Lower leg skin (tissue), 4 donors: ENCODE measurements around the gene ATP8A2. TPM values are rescaled to one million over a fixed set of nuclear protein-coding genes. Genes with fewer than 3 reads are reported as not detected.

ENCODE experiments used
- DNase-seq, 2 donors: peaks; one replicate each; pipeline ENCODE4 v3.0.0-alpha.2; 2019; ENCODE audit warnings: low spot score in 2 of 2
- H3K4me3 ChIP-seq: fragments of 200-600 bp; sonication (generic); 2 replicates; pipeline ENCODE4 v1.5.1; 2017; ENCODE audit warnings: mild to moderate bottlenecking, low read depth; ENCODE audit not compliant: poor library complexity, severe bottlenecking
- POLR2A ChIP-seq, 2 donors: fragments of 450-650 bp; IDR thresholded peaks; one replicate each; pipeline ENCODE4 v1.6.1; 2016 to 2017; ENCODE audit warnings: antibody characterized with exemption in 2 of 2, mild to moderate bottlenecking in 1 of 2, moderate library complexity in 1 of 2
- WGBS, 2 donors: methylation state at CpG; one replicate each; pipeline ENCODE4 v1.1.5; 2018; 5-methylcytosine and 5-hydroxymethylcytosine counted together
- intact Hi-C: fragments of 100-400 bp; cut with DNase I; formaldehyde crosslinking; loops from one replicate; pipeline ENCODE4 v1.15.0; 2023; ENCODE audit warnings: low total_unique reads
- total RNA-seq, 4 donors: library from RNA; depleted of rRNA; stranded (reverse); fragments of >200 nt; gene quantifications; one replicate each; pipeline ENCODE4 v1.1.0, GENCODE V29; 2016
- TF ChIP-seq, protein P1 (sequence below), 3 donors: fragments of 450-650 bp; IDR thresholded peaks; one replicate each; pipeline ENCODE4 v1.5.1; 2016; ENCODE audit warnings: antibody characterized with exemption in 3 of 3, mild to moderate bottlenecking in 3 of 3, moderate library complexity in 2 of 3

The ATP8A2 gene
- total RNA-seq, 4 donors from 2014 or later = 0.05 to 0.23 TPM; not detected in 2

DNA sequence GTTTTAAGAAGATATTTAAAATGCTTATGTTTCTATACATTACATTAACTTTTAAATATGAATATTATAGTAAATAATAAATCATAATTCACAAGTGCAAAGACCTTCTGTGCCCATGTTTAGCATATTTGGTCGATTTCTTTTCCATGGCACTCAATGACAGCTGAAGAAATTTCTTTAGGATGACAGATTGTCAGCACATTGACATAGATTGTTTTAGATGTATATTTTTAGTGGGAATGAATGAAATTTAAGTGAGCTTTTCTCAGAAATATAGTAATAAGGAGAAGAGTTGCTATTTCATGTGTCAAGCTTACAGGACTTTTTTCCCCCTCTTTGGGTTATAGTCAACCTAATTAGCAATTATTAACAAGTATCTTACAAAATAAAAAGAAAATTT is 423.5 kb downstream of the ATP8A2 start:
- intact Hi-C loops = no loop called here
- no peak overlapping the region for H3K4me3 ChIP-seq
- TF ChIP-seq, protein P1, sequence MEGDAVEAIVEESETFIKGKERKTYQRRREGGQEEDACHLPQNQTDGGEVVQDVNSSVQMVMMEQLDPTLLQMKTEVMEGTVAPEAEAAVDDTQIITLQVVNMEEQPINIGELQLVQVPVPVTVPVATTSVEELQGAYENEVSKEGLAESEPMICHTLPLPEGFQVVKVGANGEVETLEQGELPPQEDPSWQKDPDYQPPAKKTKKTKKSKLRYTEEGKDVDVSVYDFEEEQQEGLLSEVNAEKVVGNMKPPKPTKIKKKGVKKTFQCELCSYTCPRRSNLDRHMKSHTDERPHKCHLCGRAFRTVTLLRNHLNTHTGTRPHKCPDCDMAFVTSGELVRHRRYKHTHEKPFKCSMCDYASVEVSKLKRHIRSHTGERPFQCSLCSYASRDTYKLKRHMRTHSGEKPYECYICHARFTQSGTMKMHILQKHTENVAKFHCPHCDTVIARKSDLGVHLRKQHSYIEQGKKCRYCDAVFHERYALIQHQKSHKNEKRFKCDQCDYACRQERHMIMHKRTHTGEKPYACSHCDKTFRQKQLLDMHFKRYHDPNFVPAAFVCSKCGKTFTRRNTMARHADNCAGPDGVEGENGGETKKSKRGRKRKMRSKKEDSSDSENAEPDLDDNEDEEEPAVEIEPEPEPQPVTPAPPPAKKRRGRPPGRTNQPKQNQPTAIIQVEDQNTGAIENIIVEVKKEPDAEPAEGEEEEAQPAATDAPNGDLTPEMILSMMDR (IDR thresholded peaks at IDR 0.05) = no peak
- no peak for TF ChIP-seq POLR2A (IDR thresholded peaks at IDR 0.05)
- 79 to 85% methylated on average over 1 of the region's 1 CpG for WGBS, 2 donors
- no peak for DNase-seq

DNA sequence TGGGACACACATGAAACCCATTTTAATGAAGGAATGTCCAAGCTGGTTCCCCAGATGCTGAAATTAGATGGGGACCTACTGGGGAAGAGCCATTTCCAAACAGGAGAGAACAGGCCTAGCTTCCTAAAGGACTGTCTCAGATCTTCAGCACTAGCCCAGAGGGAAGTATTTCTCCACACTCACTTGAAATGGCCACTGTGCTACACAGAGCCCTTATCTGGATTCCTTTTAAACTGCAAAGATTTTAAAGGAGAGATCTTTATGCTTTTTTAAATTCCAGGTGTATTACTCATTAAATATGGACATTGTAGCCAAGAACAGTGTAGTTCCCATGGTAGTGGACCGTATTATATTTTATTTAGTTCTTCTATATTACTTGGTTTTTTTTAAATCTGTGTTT is 424.7 kb downstream of the ATP8A2 start:
- WGBS, 2 donors = 88 to 92% methylated on average over 1 of the region's 1 CpG
- intact Hi-C loops = no loop called here
- no peak for DNase-seq
- TF ChIP-seq POLR2A (IDR thresholded peaks at IDR 0.05) = no peak
- TF ChIP-seq, protein P1 (IDR thresholded peaks at IDR 0.05) = no peak
- H3K4me3 ChIP-seq = no peak overlapping the region

DNA sequence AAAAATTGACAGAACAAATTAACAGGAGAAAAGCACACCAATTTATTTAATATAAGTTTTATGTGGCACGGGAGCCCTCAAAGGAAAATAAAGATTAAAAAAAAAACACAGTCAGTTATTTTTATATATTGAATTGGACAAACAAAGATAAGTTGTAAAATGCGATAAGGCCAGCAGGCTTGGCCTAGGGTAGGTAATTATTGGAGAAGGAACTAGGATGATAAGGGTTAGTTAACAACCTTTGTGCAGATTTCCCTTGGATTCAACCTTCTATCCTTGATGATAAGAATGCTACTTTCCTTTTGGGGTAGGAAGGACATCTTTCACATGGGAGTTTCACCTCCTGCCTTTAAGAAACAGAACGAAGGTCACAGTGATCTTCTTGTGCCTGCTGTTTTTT is 427.2 kb downstream of the ATP8A2 start:
- 59 to 91% methylated on average over 3 of the region's 3 CpGs for WGBS, 2 donors
- no peak overlapping the region for H3K4me3 ChIP-seq
- intact Hi-C loops = no loop called here
- no peak for DNase-seq
- no peak for TF ChIP-seq POLR2A (IDR thresholded peaks at IDR 0.05)

DNA sequence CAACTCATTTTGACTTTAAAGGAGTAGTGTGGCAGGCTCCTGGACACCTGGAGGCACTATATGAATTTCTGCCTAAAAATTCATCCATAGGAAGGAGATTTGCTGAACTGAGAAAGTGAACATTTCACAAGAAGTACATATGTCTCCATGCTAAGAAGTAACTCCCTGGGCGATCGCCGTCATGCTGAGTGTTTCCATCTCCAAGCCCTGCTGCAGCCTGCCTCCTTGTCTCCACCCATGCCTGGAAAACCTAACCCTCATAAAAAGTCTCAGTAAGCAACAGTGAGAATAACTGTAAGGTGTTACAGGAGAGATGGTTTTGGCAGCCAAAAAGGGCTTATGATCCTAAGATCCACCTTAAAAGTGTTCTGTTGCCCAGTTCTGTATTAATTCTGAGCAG is 428.7 kb downstream of the ATP8A2 start:
- no peak overlapping the region for H3K4me3 ChIP-seq

DNA sequence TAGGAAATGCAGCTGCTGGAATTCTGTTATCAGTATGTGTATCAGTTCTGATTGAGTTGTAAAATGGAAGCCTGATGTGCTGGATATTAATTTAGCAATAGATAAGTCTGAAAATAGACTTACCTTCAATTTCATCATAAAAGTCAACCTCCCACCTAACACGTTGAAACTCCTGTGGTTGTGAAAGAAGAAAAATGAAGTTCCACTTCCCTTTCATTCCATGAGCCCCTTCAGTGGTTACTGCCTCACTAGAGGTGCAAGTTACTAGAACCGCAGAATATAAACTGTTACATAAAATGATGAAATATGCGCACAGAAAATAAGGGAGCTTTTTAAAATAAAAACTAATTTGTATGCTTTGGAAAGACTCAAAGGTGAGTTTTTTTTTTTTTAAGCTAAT is 430.8 kb downstream of the ATP8A2 start:
- 67 to 69% methylated on average over 3 of the region's 3 CpGs for WGBS, 2 donors
- intact Hi-C loops = no loop called here
- H3K4me3 ChIP-seq = no peak overlapping the region
- TF ChIP-seq POLR2A (IDR thresholded peaks at IDR 0.05) = no peak
- TF ChIP-seq, protein P1 (IDR thresholded peaks at IDR 0.05) = no peak
- DNase-seq = no peak

More for the DNA sequence above, 428.7 kb downstream of the ATP8A2 start:
- 52 to 70% methylated on average over 3 of the region's 3 CpGs for WGBS, 2 donors
- TF ChIP-seq, protein P1 (IDR thresholded peaks at IDR 0.05) = no peak
- TF ChIP-seq POLR2A (IDR thresholded peaks at IDR 0.05) = no peak
- DNase-seq = no peak
- intact Hi-C loops = no loop called here

DNA sequence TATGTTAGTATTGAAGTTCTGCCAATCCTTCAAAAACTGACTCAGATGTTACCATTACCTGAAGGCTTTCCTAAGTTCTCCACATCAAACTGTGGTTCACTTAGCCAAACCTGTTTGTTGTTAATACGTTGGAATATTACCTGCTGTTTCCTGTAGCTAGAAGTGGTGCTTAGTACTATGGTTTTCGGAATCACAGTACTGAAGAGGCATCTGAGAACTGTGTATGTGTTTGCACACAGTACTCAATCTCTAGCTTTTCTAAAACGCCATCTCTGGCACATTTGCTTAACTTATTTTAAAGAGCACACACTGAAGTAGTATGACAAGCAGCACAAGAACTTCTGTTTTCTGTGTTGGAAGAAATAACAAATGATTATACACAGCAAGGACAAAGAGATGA is 431.9 kb downstream of the ATP8A2 start:
- WGBS, 2 donors = 29 to 37% methylated on average over 3 of the region's 3 CpGs
- no peak for DNase-seq
- intact Hi-C loops = no loop called here
- H3K4me3 ChIP-seq = no peak overlapping the region
- TF ChIP-seq, protein P1 (IDR thresholded peaks at IDR 0.05) = no peak
- TF ChIP-seq POLR2A (IDR thresholded peaks at IDR 0.05) = no peak
